Measurements from ENCODE around the gene KNDC1.

DNA sequence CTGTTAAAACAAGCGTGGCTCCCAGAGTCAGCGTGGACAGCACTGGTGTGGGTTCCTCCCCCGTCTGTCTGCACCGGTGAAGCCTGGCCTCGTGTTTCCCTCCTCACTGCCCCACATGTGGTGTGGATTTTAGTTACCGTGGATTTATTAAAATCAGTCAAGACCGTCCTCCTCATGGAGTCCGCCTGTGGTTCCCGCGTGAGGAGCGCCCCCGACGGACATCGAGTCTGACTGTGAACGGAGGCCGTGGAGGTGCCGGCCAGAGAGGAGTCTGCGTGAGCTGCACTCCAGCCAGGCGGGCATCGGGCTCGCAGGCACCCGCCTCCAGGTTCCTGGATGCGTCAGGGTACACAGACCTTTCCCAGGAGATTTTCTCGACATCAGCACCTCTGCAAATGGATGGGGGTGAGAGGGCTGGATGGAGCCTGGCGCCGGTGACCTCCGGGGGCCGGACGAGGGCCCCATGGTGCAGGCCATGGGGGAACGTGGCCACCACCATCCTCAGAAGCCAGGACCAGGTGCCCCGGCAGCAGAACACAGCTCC lies 43.7 kb downstream of the KNDC1 start:
- TF ChIP-seq, protein P1, sequence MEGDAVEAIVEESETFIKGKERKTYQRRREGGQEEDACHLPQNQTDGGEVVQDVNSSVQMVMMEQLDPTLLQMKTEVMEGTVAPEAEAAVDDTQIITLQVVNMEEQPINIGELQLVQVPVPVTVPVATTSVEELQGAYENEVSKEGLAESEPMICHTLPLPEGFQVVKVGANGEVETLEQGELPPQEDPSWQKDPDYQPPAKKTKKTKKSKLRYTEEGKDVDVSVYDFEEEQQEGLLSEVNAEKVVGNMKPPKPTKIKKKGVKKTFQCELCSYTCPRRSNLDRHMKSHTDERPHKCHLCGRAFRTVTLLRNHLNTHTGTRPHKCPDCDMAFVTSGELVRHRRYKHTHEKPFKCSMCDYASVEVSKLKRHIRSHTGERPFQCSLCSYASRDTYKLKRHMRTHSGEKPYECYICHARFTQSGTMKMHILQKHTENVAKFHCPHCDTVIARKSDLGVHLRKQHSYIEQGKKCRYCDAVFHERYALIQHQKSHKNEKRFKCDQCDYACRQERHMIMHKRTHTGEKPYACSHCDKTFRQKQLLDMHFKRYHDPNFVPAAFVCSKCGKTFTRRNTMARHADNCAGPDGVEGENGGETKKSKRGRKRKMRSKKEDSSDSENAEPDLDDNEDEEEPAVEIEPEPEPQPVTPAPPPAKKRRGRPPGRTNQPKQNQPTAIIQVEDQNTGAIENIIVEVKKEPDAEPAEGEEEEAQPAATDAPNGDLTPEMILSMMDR (optimal IDR thresholded peaks at IDR 0.05 in 1 of 3, IDR thresholded peaks at IDR 0.05 in 1 of 3, conservative IDR thresholded peaks at IDR 0.05 in 1 of 3; ENCODE audit: extremely low read depth in 1 of 3, insufficient read depth in 2 of 3, low read length in 3 of 3) = no peak
- no peak for TF ChIP-seq EZH2 (IDR thresholded peaks at IDR 0.05; ENCODE audit: low read length)
